PFSK-1 (cell line): ENCODE measurements around the gene TMPRSS4.

Source experiments
- FOXP2 ChIP-seq: optimal IDR thresholded peaks from 2 replicates; pipeline ENCODE3; 2011; ENCODE audit warnings: borderline replicate concordance, control low read depth, inconsistent platforms; ENCODE audit not compliant: insufficient read depth; ENCODE audit errors: extremely low read length, extremely low read depth
- POLR2AphosphoS5 ChIP-seq: IDR thresholded peaks from 2 replicates; pipeline ENCODE4 v1.6.1; 2012; ENCODE audit warnings: low read depth, mild to moderate bottlenecking, control low read depth, low read length, moderate library complexity
- SIN3A ChIP-seq: IDR thresholded peaks from 2 replicates; pipeline ENCODE4 v1.6.1; 2012; ENCODE audit warnings: mild to moderate bottlenecking, low read length, moderate library complexity, borderline replicate concordance; ENCODE audit not compliant: insufficient read depth
- TAF1 ChIP-seq: IDR thresholded peaks from 2 replicates; pipeline ENCODE4 v1.6.1; 2012; ENCODE audit warnings: low read length, control low read depth, borderline replicate concordance; ENCODE audit not compliant: insufficient read depth
- TF ChIP-seq, protein P1 (sequence below), 2 experiments: IDR thresholded peaks; 2 replicates each; pipeline versions ENCODE4 v1.6.1 to v1.8.0; 2011 to 2012; ENCODE audit warnings: low read depth in 2 of 2, low read length in 2 of 2, control low read depth in 1 of 2, inconsistent platforms in 1 of 2, mild to moderate bottlenecking in 1 of 2, moderate library complexity in 1 of 2; ENCODE audit not compliant: insufficient read depth in 1 of 2

Gene TMPRSS4

DNA sequence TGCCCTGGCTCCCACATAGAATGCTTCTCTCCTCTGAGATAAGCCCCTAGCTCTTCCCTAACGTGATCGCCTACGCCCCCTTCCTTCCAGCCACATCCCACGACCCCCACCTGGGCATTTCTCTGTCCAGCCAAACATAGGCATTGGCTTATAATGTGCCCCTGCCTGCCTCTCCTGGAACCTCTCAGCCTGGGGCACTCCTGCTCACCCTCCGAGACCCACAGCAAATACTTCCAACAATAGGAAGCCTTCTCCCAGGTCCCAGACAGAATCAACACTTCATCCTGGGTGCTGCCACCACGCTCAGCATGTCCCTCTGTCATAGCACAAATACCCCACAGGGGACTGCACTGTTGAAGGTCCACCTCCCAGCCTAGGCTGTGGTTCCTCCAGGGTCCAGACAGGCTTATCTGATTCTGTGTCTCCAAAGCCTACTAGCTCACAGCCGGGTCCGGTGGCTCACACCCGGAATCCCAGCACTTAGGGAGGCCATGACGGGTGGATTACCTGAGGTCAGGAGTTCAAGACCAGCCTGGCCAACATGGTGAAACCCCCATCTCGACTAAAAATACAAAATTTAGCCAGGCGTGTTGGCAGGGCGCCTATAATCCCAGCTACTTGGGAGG lies 24.2 kb upstream of the TMPRSS4 start:
- TF ChIP-seq SIN3A (no peak), POLR2AphosphoS5 (no peak)
- TF ChIP-seq, protein P1, sequence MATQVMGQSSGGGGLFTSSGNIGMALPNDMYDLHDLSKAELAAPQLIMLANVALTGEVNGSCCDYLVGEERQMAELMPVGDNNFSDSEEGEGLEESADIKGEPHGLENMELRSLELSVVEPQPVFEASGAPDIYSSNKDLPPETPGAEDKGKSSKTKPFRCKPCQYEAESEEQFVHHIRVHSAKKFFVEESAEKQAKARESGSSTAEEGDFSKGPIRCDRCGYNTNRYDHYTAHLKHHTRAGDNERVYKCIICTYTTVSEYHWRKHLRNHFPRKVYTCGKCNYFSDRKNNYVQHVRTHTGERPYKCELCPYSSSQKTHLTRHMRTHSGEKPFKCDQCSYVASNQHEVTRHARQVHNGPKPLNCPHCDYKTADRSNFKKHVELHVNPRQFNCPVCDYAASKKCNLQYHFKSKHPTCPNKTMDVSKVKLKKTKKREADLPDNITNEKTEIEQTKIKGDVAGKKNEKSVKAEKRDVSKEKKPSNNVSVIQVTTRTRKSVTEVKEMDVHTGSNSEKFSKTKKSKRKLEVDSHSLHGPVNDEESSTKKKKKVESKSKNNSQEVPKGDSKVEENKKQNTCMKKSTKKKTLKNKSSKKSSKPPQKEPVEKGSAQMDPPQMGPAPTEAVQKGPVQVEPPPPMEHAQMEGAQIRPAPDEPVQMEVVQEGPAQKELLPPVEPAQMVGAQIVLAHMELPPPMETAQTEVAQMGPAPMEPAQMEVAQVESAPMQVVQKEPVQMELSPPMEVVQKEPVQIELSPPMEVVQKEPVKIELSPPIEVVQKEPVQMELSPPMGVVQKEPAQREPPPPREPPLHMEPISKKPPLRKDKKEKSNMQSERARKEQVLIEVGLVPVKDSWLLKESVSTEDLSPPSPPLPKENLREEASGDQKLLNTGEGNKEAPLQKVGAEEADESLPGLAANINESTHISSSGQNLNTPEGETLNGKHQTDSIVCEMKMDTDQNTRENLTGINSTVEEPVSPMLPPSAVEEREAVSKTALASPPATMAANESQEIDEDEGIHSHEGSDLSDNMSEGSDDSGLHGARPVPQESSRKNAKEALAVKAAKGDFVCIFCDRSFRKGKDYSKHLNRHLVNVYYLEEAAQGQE (IDR thresholded peaks at IDR 0.05; ENCODE audit: insufficient read depth in 1 of 2, low read depth in 2 of 2, low read length in 2 of 2): no peak

- TF ChIP-seq FOXP2: no peak
- TF ChIP-seq TAF1: no peak
- TF ChIP-seq, protein P1 (IDR thresholded peaks at IDR 0.05; ENCODE audit: insufficient read depth in 1 of 2, low read depth in 2 of 2, low read length in 2 of 2): no peak
- TF ChIP-seq SIN3A: no peak
- no peak for TF ChIP-seq POLR2AphosphoS5
Observed at GRCh38 chr11:118054712-118055640, 21.9 kb upstream of the TMPRSS4 start.

DNA sequence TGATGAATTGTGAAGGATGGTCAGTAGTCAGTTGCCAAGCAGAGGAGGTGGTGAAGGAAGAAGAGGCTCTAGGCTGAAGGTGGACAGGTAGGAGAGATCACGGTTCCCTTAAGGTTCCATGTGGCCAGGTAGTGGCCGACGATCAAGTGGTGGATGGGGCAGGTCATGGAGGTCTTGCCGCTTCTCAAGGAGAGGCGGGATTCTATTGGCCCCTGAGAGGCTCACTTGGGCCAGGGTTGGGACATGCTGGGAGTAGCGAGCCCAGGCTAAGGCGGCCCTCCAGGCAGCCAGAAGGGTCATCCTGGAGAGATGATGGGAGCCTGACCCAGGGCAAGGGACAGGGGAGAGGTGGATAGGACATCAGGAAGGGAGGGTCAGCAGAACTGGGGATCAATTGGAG lies 20.9 kb upstream of the TMPRSS4 start:
- TF ChIP-seq TAF1 (no peak), POLR2AphosphoS5 (no peak), SIN3A (no peak), FOXP2 (no peak)
- TF ChIP-seq, protein P1 (IDR thresholded peaks at IDR 0.05; ENCODE audit: insufficient read depth in 1 of 2, low read depth in 2 of 2, low read length in 2 of 2): no peak

- TF ChIP-seq TAF1 (no peak), FOXP2 (no peak), SIN3A (no peak), POLR2AphosphoS5 (no peak)
- TF ChIP-seq, protein P1 (IDR thresholded peaks at IDR 0.05; ENCODE audit: insufficient read depth in 1 of 2, low read depth in 2 of 2, low read length in 2 of 2): no peak
Observed at GRCh38 chr11:118056806-118057205, 20.1 kb upstream of the TMPRSS4 start.
